Endothelial cell of hepatic sinusoid (primary cell): Measurements from ENCODE around the gene GIPC3.

ENCODE experiments used
- in situ Hi-C: cut with HindIII; loops from 2 replicates; pipeline ENCODE4 v1.10.0; 2017; ENCODE audit warnings: low sequenced_read_pairs

GIPC3 gene, protein sequence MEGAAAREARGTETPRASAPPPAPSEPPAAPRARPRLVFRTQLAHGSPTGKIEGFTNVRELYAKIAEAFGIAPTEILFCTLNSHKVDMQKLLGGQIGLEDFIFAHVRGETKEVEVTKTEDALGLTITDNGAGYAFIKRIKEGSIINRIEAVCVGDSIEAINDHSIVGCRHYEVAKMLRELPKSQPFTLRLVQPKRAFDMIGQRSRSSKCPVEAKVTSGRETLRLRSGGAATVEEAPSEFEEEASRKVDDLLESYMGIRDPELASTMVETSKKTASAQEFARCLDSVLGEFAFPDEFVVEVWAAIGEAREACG

DNA sequence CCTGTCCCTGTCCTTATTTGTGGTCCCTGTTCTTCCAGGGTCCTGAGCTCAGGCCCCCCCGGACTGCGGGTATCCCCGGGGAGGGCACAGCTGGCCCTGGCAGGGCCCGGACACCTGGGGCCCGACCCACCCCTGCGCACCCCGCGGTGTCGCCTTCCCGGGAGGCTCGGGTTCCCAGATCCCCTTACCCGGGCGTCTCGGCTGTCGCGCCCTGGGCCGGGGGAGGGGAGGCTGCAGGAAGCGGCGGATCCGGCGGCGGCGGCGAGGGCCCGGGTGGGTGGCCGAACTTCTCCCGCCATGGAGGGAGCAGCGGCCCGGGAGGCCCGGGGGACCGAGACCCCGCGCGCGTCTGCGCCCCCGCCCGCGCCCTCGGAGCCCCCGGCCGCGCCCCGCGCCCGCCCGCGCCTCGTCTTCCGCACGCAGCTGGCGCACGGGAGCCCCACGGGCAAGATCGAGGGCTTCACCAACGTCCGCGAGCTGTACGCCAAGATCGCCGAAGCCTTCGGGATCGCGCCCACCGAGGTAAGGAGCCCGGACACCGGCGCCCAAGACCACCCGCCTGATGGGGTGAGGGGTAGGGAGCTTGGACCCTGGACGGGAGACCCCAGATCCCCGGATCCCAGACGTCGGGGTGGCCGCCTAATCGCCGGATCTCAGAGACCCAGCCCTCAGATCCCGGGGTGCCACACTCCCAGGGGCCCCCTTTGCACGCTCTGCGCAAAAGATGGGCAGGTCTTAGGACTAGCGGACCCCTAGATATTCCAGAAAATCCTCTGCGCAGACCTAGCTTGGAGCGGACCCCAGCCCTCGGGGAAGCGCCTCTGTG lies at the start of gene GIPC3:
TSS of gene GIPC3 (plus strand) at position 178 of the 826 bp plus-strand sequence. CDS start at position 298, 120 bp downstream.
- in situ Hi-C loops, result no loop called here

DNA sequence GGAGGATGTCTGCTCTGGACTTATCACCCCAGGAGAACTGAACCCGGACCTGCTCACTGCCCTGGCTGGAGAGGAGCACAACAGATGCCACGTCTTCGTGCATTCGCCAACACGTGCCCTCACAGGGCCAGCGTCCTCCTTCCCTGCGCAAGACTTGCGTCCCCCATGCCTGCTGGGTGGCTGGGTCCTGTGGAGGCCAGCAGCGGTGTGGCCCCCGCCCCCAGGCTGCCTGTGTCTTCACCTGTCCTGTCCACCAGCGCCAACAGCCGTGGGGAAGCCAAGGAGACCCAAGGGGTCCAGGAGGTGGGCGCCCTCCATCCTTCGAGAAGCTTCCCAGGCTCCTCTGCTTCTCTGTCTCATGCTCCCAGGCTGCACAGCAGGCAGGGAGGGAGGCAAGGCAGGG lies 49.7 kb upstream of the GIPC3 start:
- in situ Hi-C loops, result loop anchor here (5.0 kb wide), 2 partner anchors 42 to 92 kb away; partner anchors contain the start of gene CACTIN

DNA sequence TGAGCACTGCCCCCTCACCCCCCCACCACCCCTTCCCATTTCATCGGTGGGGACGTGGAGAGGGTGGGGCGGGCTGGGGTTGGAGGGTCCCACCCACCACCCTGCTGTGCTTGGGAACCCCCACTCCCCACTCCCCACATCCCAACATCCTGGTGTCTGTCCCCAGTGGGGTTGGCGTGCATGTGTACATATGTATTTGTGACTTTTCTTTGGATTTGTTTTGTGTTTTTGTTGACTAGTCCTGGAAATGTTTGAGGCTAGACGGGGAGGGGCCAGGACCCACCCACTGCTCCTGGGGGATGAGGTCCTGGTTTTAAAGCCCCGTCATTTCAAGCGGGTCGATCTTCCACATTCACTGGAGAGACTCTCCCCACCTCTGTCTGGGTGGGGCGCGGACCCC lies 49.3 kb upstream of the GIPC3 start:
- in situ Hi-C loops, result loop anchor here (5.0 kb wide), 2 partner anchors 41 to 91 kb away; partner anchors contain the start of gene CACTIN

DNA sequence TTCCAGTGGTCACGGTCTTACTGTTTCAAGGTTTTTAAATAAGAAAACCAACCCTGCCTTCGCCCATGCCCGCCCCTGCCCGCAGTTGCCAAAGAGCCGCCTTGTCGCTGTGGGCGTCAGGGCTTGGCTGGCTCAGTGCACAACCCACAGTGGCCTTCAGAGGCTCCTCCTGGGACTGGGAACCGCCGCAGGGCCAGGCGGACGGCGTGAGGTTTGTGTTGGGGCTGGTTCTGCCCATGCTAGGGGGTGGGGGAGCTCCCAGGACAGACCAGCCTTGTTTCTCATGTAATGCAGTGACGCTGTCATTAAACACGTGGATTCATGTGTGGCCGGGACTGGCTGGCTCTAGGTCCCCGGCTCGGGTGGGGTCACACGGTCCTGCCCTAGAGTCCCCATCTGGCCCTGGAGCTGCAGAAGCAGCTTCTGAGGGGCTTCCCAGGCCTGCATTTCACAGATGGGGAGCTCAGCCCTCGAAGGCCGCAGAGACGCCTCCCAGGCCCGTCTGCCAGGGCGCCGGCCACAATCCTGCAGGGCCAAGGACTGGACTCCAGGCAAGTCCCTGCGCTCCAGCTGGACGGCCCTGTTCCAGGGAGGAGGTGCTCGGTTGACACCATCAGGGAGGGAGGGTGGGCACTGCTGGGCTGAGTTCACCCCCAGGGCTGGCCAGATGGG lies 48.7 kb upstream of the GIPC3 start:
- in situ Hi-C loops, result loop anchor here (5.0 kb wide), 2 partner anchors 41 to 91 kb away; partner anchors contain the start of gene CACTIN

DNA sequence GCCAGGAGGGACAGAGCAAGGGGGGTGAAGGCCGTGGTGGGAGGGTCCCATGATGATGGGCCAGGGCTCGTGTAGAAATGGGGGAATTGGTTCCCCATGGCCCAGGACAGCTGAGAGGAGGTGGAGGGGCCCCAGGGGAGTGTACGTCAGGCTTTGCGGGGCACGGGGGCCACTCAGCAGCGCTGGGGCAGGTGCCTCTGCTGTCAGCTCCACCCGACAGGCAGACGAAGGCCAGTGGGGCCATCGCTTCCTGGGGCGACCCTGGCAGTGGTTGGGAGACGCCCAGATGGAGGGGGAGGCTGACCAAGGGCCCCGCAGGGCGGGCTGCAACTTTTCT lies 48.2 kb upstream of the GIPC3 start:
- in situ Hi-C loops, result loop anchor here (5.0 kb wide), 2 partner anchors 40 to 90 kb away; partner anchors contain the start of gene CACTIN

DNA sequence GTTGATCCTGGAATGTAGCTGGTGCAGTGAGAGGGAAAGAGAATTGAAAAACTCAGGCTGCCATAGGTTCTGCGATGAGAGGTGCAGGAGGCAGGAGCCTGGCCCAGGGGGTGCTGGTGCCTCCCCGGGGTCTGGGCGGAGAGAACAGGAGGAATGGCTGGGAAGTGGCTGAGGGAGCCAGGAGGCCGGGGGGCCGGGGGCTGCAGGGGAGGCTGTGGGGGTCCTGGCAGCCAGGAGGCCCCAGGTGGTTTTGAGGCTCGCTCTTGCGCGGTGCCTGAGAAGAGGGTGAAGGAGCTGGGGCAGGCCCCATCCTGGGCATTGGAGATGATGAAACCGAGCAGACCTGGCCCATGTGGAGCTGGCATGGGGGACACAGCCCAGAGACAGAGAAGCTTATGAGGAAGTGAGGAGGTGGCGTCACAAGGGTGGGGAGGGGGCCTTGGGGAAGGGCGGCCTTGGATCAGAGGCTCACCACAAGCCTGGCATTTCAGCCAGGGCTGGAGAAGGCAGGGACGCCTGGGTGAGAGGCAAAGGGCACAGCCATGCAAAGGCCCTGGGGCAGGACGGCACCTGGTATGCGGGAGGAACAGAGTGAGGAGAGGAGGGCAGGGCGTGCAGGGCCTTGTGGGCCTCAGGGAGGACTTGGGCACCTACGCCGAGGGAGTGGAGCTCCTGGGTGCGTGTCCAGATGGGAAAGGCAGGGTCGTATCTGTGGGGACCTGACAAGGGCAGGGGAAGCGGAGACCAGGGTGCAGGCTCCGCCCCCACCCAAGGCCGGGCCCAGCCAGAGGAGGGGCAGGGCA lies 47.6 kb upstream of the GIPC3 start:
- in situ Hi-C loops, result loop anchor here (5.0 kb wide), 2 partner anchors 40 to 90 kb away; partner anchors contain the start of gene CACTIN

DNA sequence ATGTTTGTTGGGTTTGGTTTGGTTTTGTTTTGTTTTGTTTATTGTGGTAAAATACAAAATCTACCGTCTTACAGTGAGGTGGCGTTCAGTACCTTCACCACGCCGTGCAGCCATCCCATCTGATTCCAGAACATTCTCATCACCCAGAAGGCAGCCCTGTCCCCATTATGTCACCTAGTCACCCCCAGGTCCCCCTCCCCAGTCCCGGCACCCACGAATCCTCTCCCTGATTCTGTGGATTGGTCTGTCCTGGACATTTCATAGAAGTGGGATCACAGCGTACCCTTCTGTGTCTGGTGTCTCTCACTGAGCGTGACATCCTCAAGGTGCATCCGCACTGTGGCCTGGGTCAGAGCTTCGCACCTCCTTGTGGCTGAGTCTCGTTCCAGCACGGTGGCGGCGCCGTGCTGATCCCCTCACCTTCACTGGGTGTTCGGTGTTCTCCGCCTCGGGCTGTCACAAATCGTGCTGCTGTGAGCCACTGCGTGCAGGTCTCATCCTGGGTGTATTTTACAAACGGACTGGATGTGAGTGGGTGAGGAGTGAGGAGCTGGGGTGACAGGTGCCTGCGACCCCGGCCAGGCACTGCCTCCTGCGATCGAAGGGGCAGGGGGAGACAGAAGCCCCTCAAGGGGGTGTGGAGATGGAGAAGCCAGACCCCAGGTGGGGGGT lies 46.9 kb upstream of the GIPC3 start:
- in situ Hi-C loops, result loop anchor here (5.0 kb wide), 2 partner anchors 39 to 89 kb away; partner anchors contain the start of gene CACTIN

DNA sequence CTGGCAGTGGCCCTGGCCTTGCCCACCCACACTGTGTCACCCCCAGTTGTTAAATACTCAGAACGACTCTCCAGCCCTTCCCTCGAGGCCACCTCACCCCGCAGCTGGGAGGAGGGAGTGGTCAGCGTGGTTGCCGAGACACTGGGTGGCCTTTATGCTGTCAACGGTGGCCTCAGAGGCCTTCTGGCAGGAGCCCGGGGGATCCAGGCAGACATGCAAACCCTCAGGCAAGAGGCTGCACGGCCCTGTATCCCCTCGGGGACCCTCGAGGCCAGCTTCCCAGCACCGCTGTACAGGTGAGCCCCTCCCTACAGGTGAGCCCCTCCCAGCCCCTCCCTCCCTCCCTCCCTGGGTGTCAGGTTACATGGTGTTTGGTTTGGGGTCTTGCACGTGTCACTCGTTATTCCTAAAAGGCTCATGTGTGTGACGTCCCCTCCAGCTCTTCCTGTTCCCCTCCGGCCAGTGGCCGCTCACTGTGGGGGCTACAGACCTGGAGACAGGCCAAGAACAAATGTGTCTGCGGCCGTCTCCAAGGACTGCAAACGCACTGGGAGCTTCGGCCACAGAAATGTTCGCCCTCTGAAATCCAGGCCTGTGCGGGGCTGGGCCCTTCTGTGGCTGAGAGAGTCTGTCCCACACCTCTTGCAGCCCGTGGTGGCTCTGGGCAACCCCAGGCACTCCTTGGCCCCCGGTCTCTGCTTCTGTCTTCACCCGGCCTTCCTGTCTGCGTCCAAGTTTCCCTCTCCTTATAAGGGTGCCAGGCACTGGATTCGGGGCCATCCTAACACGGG lies 46.1 kb upstream of the GIPC3 start, which contains the start of gene TEKTIP1:
TSS of gene TEKTIP1 (plus strand) at position 210 of the 791 bp plus-strand sequence. CDS start at position 214, 4 bp downstream.
- in situ Hi-C loops, result loop anchor here (5.0 kb wide), 2 partner anchors 38 to 88 kb away; partner anchors contain the start of gene CACTIN

DNA sequence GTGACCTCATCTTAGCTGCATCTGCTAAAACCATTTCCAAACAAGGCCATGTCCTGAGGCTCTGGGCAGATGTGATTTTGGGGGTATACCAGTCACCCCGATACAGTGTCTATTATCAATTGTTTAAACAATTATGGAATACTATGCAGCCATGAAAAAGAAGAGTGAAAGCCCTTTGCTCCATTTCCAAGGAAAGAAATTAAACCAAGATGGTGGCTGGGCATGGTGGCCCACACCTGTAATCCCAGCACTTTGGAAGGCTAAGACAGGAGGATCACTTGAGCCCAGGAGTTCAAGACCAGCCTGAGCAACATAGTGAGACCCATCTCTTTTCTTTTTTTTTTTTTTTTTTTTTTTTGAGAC lies 45.5 kb upstream of the GIPC3 start:
- in situ Hi-C loops, result loop anchor here (5.0 kb wide), 2 partner anchors 38 to 88 kb away; partner anchors contain the start of gene CACTIN

DNA sequence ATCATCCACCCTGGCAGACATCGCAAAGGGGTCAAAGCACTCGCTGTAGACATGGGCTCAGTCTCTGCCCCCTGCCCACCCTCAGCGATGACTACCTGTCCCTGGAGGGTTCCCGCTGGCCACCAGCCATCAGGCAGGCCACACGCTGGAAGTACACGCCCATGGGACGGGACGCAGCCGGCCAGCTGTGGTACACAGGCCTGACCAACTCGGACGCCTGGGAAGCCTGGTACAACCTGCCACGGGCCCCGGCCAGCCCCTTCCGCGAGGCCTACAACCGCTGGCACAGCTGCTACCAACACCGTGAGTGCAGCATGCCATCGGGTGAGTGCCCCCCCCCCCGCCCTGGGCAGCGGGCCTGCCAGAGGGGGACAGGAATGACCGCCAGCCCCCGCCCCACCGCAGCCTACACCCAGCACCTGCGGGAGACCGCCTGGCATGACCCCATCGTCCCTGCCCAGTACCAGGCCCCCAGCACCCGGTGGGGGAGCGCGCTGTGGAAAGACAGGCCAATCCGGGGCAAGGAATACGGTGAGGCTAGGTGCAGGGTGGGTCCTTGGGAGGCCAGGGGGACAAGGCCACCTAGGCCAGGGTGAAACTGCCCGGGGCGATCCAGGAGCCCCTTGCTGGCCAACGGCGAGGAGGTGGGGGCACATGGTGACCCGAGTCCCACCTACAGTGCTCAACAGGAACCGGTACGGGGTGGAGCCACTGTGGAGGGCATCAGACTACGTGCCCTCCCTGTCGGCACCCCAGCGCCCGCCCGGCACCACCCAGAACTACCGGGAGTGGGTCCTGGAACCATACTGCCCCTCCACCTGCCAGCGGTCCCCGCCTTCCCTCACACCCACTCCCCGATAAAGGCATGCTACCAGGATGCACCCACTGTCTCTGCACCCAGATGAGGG lies 41.9 kb upstream of the GIPC3 start:
- in situ Hi-C loops, result no loop called here

DNA sequence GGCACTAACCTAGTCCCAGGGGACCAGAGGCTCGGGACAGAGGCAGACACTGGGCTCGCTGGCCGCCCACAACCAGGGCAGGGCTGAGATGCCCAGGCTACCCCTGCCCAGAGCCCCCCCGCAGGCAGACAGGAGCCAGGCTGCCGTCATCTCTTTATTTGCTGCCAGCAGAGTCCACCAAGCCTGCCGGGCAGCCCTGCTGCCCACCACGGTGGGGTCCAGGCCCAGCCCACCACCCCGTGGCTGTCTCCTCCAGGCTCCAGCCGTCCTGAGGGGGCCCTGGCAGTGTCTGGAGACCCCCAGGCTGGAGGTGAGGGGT lies 41.3 kb upstream of the GIPC3 start:
- in situ Hi-C loops, result no loop called here

DNA sequence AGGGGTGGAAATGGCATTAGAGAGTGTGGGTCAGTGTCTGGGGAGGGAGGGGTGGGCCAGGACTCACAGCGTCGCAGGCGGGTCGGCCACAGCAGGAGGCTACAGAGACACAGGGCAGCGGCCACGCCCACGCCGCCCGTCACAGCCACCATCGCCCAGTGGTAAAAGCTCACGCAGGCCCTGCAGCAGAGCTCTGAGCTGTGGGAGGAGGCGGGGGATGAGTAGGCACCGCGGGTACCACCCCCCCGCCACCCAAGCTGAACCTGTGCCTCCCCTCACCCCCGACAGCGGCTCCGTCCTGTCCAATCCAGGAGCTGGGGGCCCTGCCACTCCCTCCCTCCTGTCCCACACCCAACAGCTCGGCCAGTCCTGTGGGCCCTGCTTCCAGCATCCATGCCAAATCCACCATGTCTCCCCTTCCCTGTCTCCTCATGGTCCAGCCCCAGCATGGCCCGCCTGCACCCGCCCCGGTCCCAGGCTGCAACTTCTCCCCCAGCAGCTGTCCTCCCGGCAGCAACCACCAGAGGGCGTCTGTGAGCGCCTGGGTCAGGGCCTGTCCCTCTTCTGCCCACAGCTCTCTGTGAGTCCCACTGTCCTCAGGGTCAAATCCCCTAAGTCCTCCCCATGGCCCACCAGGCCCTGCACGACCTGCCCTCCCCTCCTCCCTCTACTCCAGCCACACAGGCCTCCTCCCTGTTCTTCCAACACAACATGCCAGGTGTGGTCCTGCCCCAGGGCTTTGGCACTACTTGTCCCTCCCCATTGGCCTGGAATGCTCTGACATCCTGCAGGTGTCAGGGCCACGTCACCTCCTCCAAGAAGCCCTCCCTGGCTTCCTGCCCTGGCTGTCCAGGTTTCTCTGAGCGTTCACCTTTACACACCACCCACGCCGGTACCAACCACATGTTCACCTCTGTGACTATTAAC lies 40.3 kb upstream of the GIPC3 start:
- in situ Hi-C loops, result no loop called here

DNA sequence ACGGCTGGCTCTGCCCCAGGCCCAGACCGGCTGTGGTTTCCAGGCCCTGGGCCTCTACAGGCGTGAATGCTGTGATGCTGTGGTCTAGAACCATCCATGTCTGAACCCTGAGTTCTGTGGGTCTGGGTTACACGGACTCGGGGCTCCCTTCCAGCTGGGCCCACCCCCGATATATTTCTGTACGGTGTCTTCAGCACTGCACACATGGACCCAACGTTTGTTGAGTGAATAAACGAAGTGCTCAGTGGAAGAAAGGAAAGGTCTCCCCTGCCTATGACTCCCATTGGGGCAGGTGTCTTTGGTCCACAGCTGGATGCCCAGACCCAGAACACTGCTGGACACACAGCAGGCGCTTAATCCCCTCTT lies 39.6 kb upstream of the GIPC3 start:
- in situ Hi-C loops, result no loop called here

DNA sequence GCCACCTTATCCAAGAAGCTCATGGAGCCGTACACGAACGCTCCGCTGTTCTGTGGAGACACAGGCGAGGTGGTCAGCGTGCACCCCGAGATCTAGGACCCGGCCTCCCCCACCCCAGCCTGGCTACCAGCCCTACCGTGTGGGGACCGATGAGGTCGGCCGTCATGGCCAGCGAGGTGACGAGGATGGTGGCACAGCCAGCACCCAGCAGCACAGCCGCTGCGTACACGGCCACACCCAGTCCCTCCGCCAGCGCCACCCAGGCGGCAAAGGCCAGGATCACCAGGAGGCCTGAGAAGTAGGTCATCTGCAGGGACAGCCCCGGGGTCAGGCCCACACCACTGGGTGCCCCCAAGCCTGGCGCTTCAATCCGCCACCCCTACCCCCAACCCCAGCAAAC lies 39.2 kb upstream of the GIPC3 start:
- in situ Hi-C loops, result no loop called here

DNA sequence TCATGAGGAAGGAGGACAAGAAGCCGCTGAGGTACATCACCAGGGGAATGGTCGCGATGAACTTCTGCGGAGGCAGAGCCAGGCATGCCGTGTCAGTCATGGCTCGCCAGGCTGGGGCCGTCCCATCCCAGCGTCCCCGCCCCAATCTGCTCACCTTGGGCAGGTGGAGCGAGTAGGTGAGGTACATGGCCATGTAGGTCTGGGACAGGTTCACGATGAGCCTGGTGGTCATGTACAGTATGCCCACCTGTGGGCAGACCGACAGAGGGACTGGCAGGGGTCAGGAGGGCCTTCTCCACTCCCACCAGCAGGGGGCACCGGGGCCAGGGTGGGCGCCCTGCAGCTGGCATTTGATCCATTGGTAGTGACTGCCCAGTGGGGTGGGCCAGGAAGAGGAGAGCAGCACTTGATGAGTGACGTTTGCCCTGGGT lies 38.0 kb upstream of the GIPC3 start:
- in situ Hi-C loops, result no loop called here

DNA sequence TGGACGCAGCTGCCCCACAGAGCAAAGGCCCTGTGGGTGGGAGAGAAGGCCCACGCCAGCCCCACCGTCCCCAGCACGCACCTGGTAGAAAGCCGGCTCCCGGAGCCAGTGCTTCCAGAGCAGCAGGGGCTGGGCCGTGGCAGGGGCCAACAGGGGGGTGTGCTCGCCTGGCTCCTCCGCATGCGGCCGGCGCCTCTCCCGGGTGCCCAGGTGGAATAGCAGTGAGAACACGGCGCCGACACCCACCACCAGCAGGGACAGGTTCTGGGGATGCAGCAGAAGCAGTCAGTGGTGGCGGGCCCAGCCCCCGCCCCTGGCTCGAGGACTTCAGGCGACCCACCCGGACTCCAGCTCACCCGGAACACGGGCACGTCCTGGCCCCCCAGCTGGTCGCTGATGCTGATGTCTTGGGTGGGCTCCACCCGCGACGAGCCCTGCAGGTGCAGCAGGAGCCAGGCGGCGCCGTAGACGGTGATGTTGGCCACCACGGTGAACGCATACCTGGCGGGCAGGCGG lies 37.5 kb upstream of the GIPC3 start:
- in situ Hi-C loops, result no loop called here

DNA sequence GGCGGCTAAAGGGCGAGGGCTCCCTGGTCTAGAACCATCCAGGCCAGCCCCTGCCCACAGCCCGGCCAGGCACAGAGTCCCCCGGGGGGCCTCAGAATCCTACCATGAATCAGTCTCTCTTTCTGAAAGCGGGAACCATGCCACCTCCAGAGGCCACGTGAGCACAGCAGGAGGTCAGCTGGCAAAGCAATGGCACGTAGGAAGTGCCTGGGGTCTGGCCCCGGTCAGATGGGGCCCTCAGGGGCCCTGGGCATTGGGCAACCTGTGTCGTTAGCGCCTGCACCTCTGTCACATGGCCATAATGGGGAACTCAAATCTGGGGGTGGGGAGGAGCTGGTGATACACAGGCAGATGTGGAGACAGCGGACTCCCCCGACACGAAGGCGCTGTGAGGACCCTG lies 36.7 kb upstream of the GIPC3 start:
- in situ Hi-C loops, result no loop called here
